Measurements from ENCODE around the gene IRGC. TPM values are rescaled to one million over a fixed set of nuclear protein-coding genes. Genes with fewer than 3 reads are reported as not detected.

Gene IRGC
- total and polyA plus RNA-seq, 9 of the 15 experiments (the other 6 are each of a cell fraction or from before 2014, with no cell fraction given), result not detected

- no peaks in the 10 kb centered on the region for H3K27me3 ChIP-seq (ENCODE audit: control insufficient read depth in 2 of 2, insufficient read depth in 2 of 2, low read length in 2 of 2)
- no peak overlapping the region for H3K27ac ChIP-seq (ENCODE audit: extremely low read depth, low read depth, low read length)
- peaks cover 5 to 6% of the 10 kb centered on the region in 2 experiments for H3K4me1 ChIP-seq (replicated peaks in 1 of 2; ENCODE audit: control insufficient read depth in 2 of 2, insufficient read depth in 2 of 2, low read length in 2 of 2)
- ChIA-PET CTCF (ENCODE audit: low intra/inter-chr PET ratio) (no interaction called here), POLR2A (no interaction called here)
- no peaks in the 10 kb centered on the region for H3K9me1 ChIP-seq (ENCODE audit: control insufficient read depth, insufficient read depth, low read length)
- H4K20me1 ChIP-seq (replicated peaks; ENCODE audit: control insufficient read depth, insufficient read depth, low read length), result no peaks in the 10 kb centered on the region
- no peak overlapping the region for H3K4me3 ChIP-seq
- H3K9me3 ChIP-seq (replicated peaks; ENCODE audit: control insufficient read depth, insufficient read depth, low read depth, low read length), result peaks cover 6% of the 10 kb centered on the region
- 25% methylated on average over 9 of the region's 10 CpGs for WGBS (ENCODE audit: insufficient coverage, low coverage, missing lambda C conversion rate)
- no peaks in the 10 kb centered on the region for H3K36me3 ChIP-seq (ENCODE audit: control insufficient read depth, insufficient read depth, low read length)
- H3K4me2 ChIP-seq (ENCODE audit: insufficient read depth, low read length), result no peak overlapping the region
- DNase-seq (ENCODE audit: extremely low read depth in 1 of 4, low spot score in 3 of 4) (no peak), FAIRE-seq (no peak), ATAC-seq (no peak)
- no peak overlapping the region for H3K9ac ChIP-seq (ENCODE audit: insufficient read depth in 1 of 2, low read depth in 2 of 2, low read length in 2 of 2)
- no peaks in the 10 kb centered on the region for H3K79me2 ChIP-seq (ENCODE audit: control insufficient read depth, insufficient read depth, low read length)
- BruUV-seq (replicated peaks), result no TSS peak
- in situ Hi-C loops (cut with MboI) (no loop called here), intact Hi-C loops (cut with micrococcal nuclease) (no loop called here)
- H2AFZ ChIP-seq (ENCODE audit: low read depth, low read length), result no peak overlapping the region
- TF ChIP-seq NCOA6 (IDR thresholded peaks at IDR 0.05) (no peak), MYBL2 (IDR thresholded peaks at IDR 0.05; ENCODE audit: low read depth) (no peak), MYBL2 (CRISPR knock-in tag; IDR thresholded peaks at IDR 0.05; ENCODE audit: borderline replicate concordance) (no peak), SMARCB1 (IDR thresholded peaks at IDR 0.05; ENCODE audit: insufficient read length, low read depth) (no peak), SRSF1 (IDR thresholded peaks at IDR 0.05; ENCODE audit: low read depth, low read length) (no peak), ZNF121 (CRISPR knock-in tag; conservative IDR thresholded peaks at IDR 0.05) (peak; percentile 71), PCBP1 (IDR thresholded peaks at IDR 0.05; ENCODE audit: low read depth, low read length, poor library complexity, severe bottlenecking) (no peak), ZNF274 (IDR thresholded peaks at IDR 0.05; ENCODE audit: borderline replicate concordance, low read depth, low read length) (no peak), CEBPZ (IDR thresholded peaks at IDR 0.05; ENCODE audit: borderline replicate concordance, low read depth, low read length) (no peak), ZNF212 (CRISPR knock-in tag; IDR thresholded peaks at IDR 0.05) (no peak), HMG20A (CRISPR knock-in tag; conservative IDR thresholded peaks at IDR 0.05) (no peak), COPS2 (conservative IDR thresholded peaks at IDR 0.05) (no peak), E2F1 (CRISPR knock-in tag; IDR thresholded peaks at IDR 0.05) (no peak), KAT8 (IDR thresholded peaks at IDR 0.05; ENCODE audit: low read depth) (no peak), RBM25 (IDR thresholded peaks at IDR 0.05; ENCODE audit: low read depth, low read length, severe bottlenecking) (peak; percentile 62), CHD1 (IDR thresholded peaks at IDR 0.05; ENCODE audit: low read length) (no peak), PHF20 (IDR thresholded peaks at IDR 0.05; ENCODE audit: partially characterized antibody) (no peak), CBFA2T2 (conservative IDR thresholded peaks at IDR 0.05) (no peak), RBM22 (IDR thresholded peaks at IDR 0.05; ENCODE audit: low read depth, low read length, poor library complexity, severe bottlenecking) (no peak), LCOR (CRISPR knock-in tag; IDR thresholded peaks at IDR 0.05) (no peak), BCOR (IDR thresholded peaks at IDR 0.05) (peak; percentile 34)
Measured at GRCh38 chr19:43688059-43688701, 27.7 kb upstream of the IRGC start.

Measured in K562 (cell line).